ENCODE data around the gene ZNF892. TPM values are rescaled to one million over a fixed set of nuclear protein-coding genes. Genes with fewer than 3 reads are reported as not detected.

The ZNF892 gene
- total and polyA plus RNA-seq, 2 of the 13 experiments (the other 11 are each of a cell fraction or from before 2014, with no cell fraction given), result not detected

GRCh38 chr2:95165371-95166064 lies 41.8 kb upstream of the ZNF892 start, which contains the start of gene ZNF2 (continued):
- peak; percentile 45; the same call in 1 of the 2 replicates for TF ChIP-seq RARA (CRISPR knock-in tag; IDR thresholded peaks at IDR 0.05)
- peak; percentile 90 for TF ChIP-seq IRF2 (CRISPR knock-in tag; IDR thresholded peaks at IDR 0.05)
- peak; percentile 47 for TF ChIP-seq ZNF792 (CRISPR knock-in tag; IDR thresholded peaks at IDR 0.05)
- no peak; the same call in 1 of the 2 replicates for TF ChIP-seq SOX13 (IDR thresholded peaks at IDR 0.05)
- peak in 1 of 2 experiments; percentile 42; a peak in 1 of 4 replicates for TF ChIP-seq SOX13 (CRISPR knock-in tag; conservative IDR thresholded peaks at IDR 0.05 in 1 of 2, IDR thresholded peaks at IDR 0.05 in 1 of 2)
- no peak for TF ChIP-seq DDIT3 (CRISPR knock-in tag; IDR thresholded peaks at IDR 0.05)
- peak; percentile 92 for TF ChIP-seq GMEB1 (CRISPR knock-in tag; IDR thresholded peaks at IDR 0.05; ENCODE audit: borderline replicate concordance)
- peak; percentile 67 for TF ChIP-seq SUZ12 (IDR thresholded peaks at IDR 0.05; ENCODE audit: low read depth, low read length)
- TF ChIP-seq ZNF264 (CRISPR knock-in tag; IDR thresholded peaks at IDR 0.05), result no peak; the same call in none of the 2 replicates
- no peak for TF ChIP-seq PHB2 (IDR thresholded peaks at IDR 0.05; ENCODE audit: partially characterized antibody)
- peak; percentile 91 for TF ChIP-seq ZNF337 (CRISPR knock-in tag; IDR thresholded peaks at IDR 0.05; ENCODE audit: borderline replicate concordance, low read depth)
- no peak for TF ChIP-seq ZUFSP (CRISPR knock-in tag; IDR thresholded peaks at IDR 0.05; ENCODE audit: borderline replicate concordance)
- TF ChIP-seq RFX3 (CRISPR knock-in tag; IDR thresholded peaks at IDR 0.05), result no peak
- TF ChIP-seq RXRB (CRISPR knock-in tag; IDR thresholded peaks at IDR 0.05; ENCODE audit: borderline replicate concordance), result peak; percentile 29; the same call in 1 of the 2 replicates
- no peak; the same call in 1 of the 2 replicates for TF ChIP-seq ZNF180 (CRISPR knock-in tag; IDR thresholded peaks at IDR 0.05; ENCODE audit: borderline replicate concordance, low read depth)
- TF ChIP-seq SKI (IDR thresholded peaks at IDR 0.05; ENCODE audit: partially characterized antibody), result peak; percentile 71
- TF ChIP-seq ZNF567 (CRISPR knock-in tag; IDR thresholded peaks at IDR 0.05; ENCODE audit: borderline replicate concordance), result peak; percentile 88
- TF ChIP-seq ZNF766 (CRISPR knock-in tag; IDR thresholded peaks at IDR 0.05; ENCODE audit: borderline replicate concordance), result peak; percentile 25; the same call in 1 of the 2 replicates
- TF ChIP-seq SNRNP70 (IDR thresholded peaks at IDR 0.05; ENCODE audit: low read depth, low read length), result no peak
- TF ChIP-seq ZNF724P (CRISPR knock-in tag; IDR thresholded peaks at IDR 0.05; ENCODE audit: borderline replicate concordance), result peak; percentile 90; the same call in 1 of the 2 replicates
- peak; percentile 21; the same call in 1 of the 2 replicates for TF ChIP-seq GFI1 (CRISPR knock-in tag; IDR thresholded peaks at IDR 0.05; ENCODE audit: borderline replicate concordance)
- no peak for TF ChIP-seq ISX (CRISPR knock-in tag; conservative IDR thresholded peaks at IDR 0.05)
- peak; percentile 46; the same call in 1 of the 2 replicates for TF ChIP-seq SKIL (CRISPR knock-in tag; IDR thresholded peaks at IDR 0.05; ENCODE audit: borderline replicate concordance)
- peak; percentile 92; the same call in 1 of the 2 replicates for TF ChIP-seq ZBTB3 (CRISPR knock-in tag; IDR thresholded peaks at IDR 0.05; ENCODE audit: borderline replicate concordance, low read depth)
